Nephron progenitor cell (in vitro differentiated cells): ENCODE measurements around the gene PTPRD.
A peak's percentile ranks its signal among the peaks of the same experiment; 100 is the strongest.

ENCODE experiments used
- DNase-seq: peaks from one replicate; pipeline ENCODE4 v3.0.0; 2021
- H3K27ac Mint-ChIP-seq: 2 replicates; pipeline ENCODE4 v1.8.0; 2021; ENCODE audit warnings: mild to moderate bottlenecking, moderate library complexity, mixed read lengths
- H3K27me3 Mint-ChIP-seq: 2 replicates; pipeline ENCODE4 v1.8.0; 2021; ENCODE audit warnings: mild to moderate bottlenecking, low read depth, mixed read lengths; ENCODE audit not compliant: poor library complexity
- H3K36me3 Mint-ChIP-seq: 2 replicates; pipeline ENCODE4 v1.8.0; 2021; ENCODE audit warnings: low read depth, mixed read lengths
- H3K4me1 Mint-ChIP-seq: 2 replicates; pipeline ENCODE4 v1.8.0; 2021; ENCODE audit warnings: mixed read lengths
- H3K4me3 Mint-ChIP-seq: 2 replicates; pipeline ENCODE4 v1.8.0; 2021; ENCODE audit warnings: mild to moderate bottlenecking, moderate library complexity, mixed read lengths
- H3K9me3 Mint-ChIP-seq: 2 replicates; pipeline ENCODE4 v1.8.0; 2021; ENCODE audit warnings: mild to moderate bottlenecking, moderate library complexity, mixed read lengths
- TF ChIP-seq, protein P1 (sequence below): fragments of 200-600 bp; sonication (generic); IDR thresholded peaks from 2 replicates; pipeline ENCODE4 v1.5.0; 2021; ENCODE audit warnings: antibody characterized with exemption

Gene PTPRD

DNA sequence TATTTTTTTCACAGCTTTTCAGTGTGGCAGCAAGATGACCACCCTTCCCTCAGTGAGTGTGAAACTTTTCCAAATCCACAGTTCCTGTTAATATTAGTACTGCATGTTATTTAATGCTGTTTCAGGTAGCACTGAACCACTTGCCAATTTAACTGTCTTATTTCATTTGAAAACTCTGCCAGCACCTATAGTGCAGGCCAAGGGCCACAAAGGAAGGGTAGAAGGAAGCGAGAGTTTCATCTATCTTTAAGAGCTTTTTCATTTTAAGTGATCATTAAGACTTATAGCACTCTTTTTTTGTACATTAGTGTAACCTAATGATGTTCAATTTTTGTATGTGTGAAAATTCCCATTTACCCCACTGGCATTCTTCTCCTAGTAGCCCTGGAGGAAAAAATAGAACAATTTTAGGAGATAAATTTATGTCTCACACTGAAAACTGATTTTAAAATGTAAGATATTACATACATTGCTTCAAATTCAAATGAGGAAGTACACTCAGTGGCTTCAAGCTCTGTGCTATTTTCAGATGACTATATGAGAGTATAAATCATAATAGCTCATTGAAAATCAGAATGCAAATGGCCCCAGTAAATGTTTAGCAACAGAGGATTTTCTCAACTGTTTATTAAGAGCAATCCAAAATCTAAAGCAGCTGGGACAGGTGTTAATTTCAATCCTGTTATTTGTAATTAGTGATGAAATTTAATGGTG is 820.5 kb downstream of the PTPRD start:
- Mint-ChIP-seq H3K4me1 (no peaks in the 10 kb centered on the region), H3K27me3 (no peaks in the 10 kb centered on the region), H3K9me3 (no peaks in the 10 kb centered on the region), H3K27ac (no peak overlapping the region), H3K36me3 (no peaks in the 10 kb centered on the region), H3K4me3 (no peak overlapping the region)
- no peak for DNase-seq
- TF ChIP-seq, protein P1, sequence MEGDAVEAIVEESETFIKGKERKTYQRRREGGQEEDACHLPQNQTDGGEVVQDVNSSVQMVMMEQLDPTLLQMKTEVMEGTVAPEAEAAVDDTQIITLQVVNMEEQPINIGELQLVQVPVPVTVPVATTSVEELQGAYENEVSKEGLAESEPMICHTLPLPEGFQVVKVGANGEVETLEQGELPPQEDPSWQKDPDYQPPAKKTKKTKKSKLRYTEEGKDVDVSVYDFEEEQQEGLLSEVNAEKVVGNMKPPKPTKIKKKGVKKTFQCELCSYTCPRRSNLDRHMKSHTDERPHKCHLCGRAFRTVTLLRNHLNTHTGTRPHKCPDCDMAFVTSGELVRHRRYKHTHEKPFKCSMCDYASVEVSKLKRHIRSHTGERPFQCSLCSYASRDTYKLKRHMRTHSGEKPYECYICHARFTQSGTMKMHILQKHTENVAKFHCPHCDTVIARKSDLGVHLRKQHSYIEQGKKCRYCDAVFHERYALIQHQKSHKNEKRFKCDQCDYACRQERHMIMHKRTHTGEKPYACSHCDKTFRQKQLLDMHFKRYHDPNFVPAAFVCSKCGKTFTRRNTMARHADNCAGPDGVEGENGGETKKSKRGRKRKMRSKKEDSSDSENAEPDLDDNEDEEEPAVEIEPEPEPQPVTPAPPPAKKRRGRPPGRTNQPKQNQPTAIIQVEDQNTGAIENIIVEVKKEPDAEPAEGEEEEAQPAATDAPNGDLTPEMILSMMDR, result no peak

DNA sequence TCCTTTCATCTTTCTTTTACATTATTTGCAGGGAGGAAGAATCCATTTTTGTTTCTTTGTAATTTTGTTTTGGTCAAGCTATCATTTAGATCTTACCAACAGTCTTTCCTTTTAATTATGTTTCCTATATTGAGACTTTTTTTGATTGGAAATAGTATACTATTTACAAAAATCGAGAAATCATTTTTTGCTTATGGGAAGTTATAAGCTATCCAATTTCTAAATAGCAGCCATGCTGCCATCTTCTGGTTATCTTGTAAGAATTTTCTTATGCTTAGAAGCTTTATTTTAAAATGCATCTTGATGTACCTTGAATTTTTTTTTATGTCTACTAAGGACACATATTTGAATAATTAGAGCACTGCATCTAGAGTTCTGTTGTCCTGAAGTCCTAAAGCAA is 821.2 kb downstream of the PTPRD start:
- Mint-ChIP-seq H3K27ac (no peak overlapping the region), H3K9me3 (no peaks in the 10 kb centered on the region), H3K4me1 (no peaks in the 10 kb centered on the region), H3K27me3 (no peaks in the 10 kb centered on the region), H3K36me3 (no peaks in the 10 kb centered on the region), H3K4me3 (no peak overlapping the region)
- TF ChIP-seq, protein P1, result no peak
- DNase-seq, result no peak

DNA sequence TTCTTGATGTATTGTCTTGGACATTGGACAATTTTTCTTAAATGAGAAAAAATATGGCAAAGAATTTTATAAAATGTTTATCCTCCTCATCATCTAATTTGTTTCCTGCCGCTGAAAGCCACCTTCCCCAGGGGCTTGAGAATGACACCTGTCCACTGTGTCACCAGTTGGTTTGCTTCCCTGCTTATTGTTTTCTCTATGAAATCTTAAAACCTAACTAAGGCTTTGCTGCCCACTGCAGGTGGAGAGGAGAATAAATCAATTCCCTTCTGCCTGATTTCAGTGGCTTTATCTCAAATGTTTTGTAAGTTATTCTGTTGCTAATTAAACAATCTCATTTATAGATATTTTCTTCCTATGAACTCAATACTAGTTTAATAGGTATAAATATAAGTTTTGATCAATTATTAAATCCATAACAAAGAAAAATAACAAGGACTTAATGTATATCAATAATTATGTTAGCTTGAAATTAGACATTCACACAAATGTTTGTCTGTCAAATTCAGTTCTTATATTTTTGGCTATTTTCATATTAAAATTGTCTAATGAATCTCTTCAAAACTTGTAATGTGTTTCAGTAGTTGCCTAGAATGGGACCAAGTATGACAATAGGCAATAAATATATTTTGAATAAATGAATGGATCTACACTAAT is 822.5 kb downstream of the PTPRD start:
- peak; percentile 42 for DNase-seq

DNA sequence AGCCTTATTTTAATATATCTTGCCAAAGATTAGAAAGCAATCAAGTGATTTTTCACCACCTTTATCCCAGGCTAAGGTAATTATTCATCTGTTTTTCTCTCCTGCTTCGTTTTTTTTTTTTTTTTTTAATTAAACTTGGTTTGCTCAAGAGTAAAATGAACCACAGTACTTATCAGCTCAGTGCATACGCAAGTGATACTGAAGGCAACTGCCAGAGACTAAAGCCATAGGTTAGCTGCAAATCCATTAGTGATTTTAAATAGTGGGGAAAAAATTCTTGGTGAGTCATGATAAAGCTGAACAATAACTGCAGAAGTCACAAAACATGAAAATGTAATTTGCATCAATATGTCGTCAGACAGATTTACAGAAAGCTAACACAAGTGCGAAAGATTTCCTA is 829.1 kb downstream of the PTPRD start:
- no peak overlapping the region for H3K27ac Mint-ChIP-seq
- H3K9me3 Mint-ChIP-seq, result no peaks in the 10 kb centered on the region
- H3K4me3 Mint-ChIP-seq, result no peak overlapping the region
- TF ChIP-seq, protein P1, result no peak
- peaks cover 2% of the 10 kb centered on the region for H3K27me3 Mint-ChIP-seq
- H3K36me3 Mint-ChIP-seq, result no peaks in the 10 kb centered on the region
- no peaks in the 10 kb centered on the region for H3K4me1 Mint-ChIP-seq
- no peak for DNase-seq

More for the DNA sequence above, 822.5 kb downstream of the PTPRD start:
- TF ChIP-seq, protein P1, result peak; percentile 82
- no peaks in the 10 kb centered on the region for H3K27me3 Mint-ChIP-seq
- H3K36me3 Mint-ChIP-seq, result no peaks in the 10 kb centered on the region
- no peaks in the 10 kb centered on the region for H3K4me1 Mint-ChIP-seq
- H3K27ac Mint-ChIP-seq, result no peak overlapping the region
- no peak overlapping the region for H3K4me3 Mint-ChIP-seq
- no peaks in the 10 kb centered on the region for H3K9me3 Mint-ChIP-seq

DNA sequence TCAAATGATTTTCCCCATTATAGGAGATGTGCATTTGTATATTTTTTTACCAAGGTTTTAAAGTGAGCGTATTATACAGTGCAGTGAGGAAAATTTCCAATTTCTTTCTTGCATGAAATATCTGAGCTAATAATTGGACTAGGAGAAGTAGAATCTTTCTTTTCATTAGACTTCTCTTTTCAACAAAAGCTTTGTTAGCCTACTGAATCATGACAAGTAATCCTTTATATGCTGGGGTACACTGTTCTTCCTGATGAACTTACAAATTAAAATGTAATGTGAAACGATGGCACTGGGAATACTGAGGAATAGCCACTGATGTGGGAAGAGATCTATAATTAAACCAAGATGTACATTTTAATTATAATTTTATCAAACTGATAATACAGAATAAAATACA is 829.6 kb downstream of the PTPRD start:
- H3K4me3 Mint-ChIP-seq, result no peak overlapping the region
- H3K9me3 Mint-ChIP-seq, result no peaks in the 10 kb centered on the region
- no peak for DNase-seq
- TF ChIP-seq, protein P1, result no peak
- no peaks in the 10 kb centered on the region for H3K4me1 Mint-ChIP-seq
- peaks cover 7% of the 10 kb centered on the region for H3K27me3 Mint-ChIP-seq
- H3K36me3 Mint-ChIP-seq, result no peaks in the 10 kb centered on the region
- H3K27ac Mint-ChIP-seq, result no peak overlapping the region

DNA sequence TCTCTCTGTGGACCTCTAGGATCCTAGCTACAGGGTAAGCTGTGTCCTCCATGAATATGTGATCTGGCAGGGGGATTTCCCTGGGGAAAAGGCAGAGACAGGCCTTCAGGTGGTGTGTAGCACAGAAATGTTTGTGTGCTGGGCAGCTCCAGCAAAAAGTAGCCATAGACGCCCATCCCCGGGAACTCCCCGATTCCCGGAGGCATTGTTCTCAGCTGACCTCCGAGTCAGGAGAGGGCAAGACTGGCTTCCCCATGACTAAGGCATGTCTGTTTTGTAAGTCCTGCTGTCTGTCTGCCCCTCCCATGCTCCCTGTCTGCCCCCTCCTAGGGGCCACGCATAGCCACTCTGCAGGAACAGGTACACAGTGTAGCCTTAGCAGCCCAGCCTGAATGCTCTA is 834.5 kb downstream of the PTPRD start:
- TF ChIP-seq, protein P1, result no peak
- no peaks in the 10 kb centered on the region for H3K9me3 Mint-ChIP-seq
- no peak overlapping the region for H3K4me3 Mint-ChIP-seq
- no peak overlapping the region for H3K27ac Mint-ChIP-seq
- H3K27me3 Mint-ChIP-seq, result peaks cover 7% of the 10 kb centered on the region
- DNase-seq, result no peak
- H3K36me3 Mint-ChIP-seq, result no peaks in the 10 kb centered on the region
- no peaks in the 10 kb centered on the region for H3K4me1 Mint-ChIP-seq
